Prostate gland (tissue), 2 donors: ENCODE data around the gene MYO9A.

Experiments
- POLR2AphosphoS5 ChIP-seq: sonication (generic); formaldehyde crosslinking; IDR thresholded peaks from one replicate; pipeline ENCODE4 v1.6.1; 2017; ENCODE audit warnings: antibody characterized with exemption
- TF ChIP-seq, protein P1 (sequence below), 4 experiments: fragments of 200-600 bp in 2 of 4; fragments of 450-650 bp in 2 of 4; sonication (generic) in 2 of 4; IDR thresholded peaks; 1 replicate in 3 of 4; 2 replicates in 1 of 4; pipeline ENCODE4 v1.5.1; 2016 to 2019; ENCODE audit warnings: antibody characterized with exemption in 4 of 4, mild to moderate bottlenecking in 2 of 4, moderate library complexity in 2 of 4

DNA sequence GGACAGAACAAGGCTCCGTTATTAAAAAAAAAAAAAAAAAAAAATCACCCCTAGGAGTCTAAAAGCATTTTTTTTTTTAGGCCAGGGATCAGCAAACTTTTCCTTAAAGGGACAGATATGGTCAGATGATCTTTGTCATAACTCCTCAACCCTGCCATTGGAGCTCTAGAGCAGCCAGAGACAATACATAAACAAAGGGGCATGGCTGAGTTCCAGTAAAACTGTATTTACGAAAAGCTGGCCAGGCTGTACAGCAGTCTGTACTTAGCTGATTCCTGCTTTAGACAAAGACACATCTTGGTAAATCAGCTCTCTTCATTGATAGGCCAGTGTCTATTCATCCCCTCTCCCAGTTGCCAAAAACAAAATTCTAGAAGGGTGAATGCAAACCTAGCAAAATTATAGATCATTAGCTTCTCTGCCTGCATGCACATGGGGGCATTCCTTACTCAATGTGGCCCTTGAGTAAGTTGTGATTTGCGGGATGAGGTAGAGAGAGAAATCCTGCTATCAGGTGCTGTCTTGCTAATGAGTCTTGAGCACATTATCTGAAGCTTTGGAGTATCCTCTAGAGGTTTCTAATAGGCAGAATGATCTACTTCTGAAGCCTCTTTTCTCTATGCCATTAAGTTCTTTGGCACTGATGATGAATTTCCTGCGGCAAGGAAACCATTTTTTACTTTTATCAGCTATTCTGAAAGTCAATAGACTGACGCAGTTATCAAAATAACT is 35.5 kb upstream of the MYO9A start:
- TF ChIP-seq, protein P1, sequence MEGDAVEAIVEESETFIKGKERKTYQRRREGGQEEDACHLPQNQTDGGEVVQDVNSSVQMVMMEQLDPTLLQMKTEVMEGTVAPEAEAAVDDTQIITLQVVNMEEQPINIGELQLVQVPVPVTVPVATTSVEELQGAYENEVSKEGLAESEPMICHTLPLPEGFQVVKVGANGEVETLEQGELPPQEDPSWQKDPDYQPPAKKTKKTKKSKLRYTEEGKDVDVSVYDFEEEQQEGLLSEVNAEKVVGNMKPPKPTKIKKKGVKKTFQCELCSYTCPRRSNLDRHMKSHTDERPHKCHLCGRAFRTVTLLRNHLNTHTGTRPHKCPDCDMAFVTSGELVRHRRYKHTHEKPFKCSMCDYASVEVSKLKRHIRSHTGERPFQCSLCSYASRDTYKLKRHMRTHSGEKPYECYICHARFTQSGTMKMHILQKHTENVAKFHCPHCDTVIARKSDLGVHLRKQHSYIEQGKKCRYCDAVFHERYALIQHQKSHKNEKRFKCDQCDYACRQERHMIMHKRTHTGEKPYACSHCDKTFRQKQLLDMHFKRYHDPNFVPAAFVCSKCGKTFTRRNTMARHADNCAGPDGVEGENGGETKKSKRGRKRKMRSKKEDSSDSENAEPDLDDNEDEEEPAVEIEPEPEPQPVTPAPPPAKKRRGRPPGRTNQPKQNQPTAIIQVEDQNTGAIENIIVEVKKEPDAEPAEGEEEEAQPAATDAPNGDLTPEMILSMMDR (IDR thresholded peaks at IDR 0.05): no peak
- TF ChIP-seq POLR2AphosphoS5: peak; percentile 76
